ENCODE results near the gene RTP3.

DNA sequence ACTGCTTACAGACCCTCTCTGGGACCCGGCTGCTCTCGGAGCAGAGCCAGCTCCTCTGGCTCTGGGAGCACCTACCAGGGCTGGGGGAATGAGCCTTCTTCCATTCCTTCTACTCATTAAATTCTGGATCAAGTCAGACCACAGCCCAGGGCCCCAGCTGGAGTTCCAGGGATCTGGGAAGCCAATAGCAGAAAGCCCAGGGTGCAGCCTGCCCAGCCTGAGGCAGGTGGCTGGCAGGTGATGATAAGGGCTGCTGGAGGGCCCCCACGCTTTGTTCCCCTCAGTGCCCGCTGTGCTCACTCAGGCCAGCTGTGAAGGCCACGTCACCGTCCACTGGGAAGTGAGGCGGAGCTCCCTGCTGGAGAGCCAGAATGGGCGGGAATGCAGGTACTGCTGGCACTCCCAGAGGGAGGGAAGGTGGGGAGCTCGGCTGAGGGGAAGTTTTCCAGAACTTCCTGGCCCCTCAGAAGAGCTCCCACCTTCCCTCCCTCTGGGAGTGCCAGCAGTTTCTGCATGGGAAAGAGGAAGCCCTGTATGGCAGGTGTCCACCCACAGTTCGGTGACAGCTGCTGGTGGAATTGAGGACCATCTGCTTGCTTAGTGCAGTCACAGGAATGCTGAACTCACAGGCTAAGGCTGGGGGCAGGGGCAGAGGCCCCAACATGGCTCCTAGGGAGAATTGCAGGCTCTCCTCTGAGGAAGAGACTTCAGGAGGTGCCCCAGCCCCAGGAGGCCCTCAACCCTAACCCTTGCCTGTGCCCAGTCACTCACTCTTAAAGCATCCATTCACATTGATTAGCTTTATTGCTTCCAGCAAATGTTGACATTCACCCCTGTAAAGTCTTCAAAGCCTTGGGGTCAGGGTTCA, 12.6 kb upstream of the RTP3 start:
- TF ChIP-seq POLR2A (IDR thresholded peaks at IDR 0.05; ENCODE audit: low read depth, low read length), result no peak
- TF ChIP-seq, protein P1, sequence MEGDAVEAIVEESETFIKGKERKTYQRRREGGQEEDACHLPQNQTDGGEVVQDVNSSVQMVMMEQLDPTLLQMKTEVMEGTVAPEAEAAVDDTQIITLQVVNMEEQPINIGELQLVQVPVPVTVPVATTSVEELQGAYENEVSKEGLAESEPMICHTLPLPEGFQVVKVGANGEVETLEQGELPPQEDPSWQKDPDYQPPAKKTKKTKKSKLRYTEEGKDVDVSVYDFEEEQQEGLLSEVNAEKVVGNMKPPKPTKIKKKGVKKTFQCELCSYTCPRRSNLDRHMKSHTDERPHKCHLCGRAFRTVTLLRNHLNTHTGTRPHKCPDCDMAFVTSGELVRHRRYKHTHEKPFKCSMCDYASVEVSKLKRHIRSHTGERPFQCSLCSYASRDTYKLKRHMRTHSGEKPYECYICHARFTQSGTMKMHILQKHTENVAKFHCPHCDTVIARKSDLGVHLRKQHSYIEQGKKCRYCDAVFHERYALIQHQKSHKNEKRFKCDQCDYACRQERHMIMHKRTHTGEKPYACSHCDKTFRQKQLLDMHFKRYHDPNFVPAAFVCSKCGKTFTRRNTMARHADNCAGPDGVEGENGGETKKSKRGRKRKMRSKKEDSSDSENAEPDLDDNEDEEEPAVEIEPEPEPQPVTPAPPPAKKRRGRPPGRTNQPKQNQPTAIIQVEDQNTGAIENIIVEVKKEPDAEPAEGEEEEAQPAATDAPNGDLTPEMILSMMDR (conservative IDR thresholded peaks at IDR 0.05; ENCODE audit: low read depth, low read length), result no peak
- no peak for TF ChIP-seq RAD21 (IDR thresholded peaks at IDR 0.05; ENCODE audit: low read length)
- TF ChIP-seq CEBPB (IDR thresholded peaks at IDR 0.05; ENCODE audit: low read depth, low read length), result no peak
- no peak for TF ChIP-seq SMC3 (IDR thresholded peaks at IDR 0.05; ENCODE audit: low read depth, low read length)
- TF ChIP-seq FOS (IDR thresholded peaks at IDR 0.05; ENCODE audit: low read depth, low read length), result no peak
- TF ChIP-seq, protein P2, sequence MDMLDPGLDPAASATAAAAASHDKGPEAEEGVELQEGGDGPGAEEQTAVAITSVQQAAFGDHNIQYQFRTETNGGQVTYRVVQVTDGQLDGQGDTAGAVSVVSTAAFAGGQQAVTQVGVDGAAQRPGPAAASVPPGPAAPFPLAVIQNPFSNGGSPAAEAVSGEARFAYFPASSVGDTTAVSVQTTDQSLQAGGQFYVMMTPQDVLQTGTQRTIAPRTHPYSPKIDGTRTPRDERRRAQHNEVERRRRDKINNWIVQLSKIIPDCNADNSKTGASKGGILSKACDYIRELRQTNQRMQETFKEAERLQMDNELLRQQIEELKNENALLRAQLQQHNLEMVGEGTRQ (IDR thresholded peaks at IDR 0.05; ENCODE audit: low read depth, low read length), result no peak
- no peak for TF ChIP-seq BHLHE40 (IDR thresholded peaks at IDR 0.05; ENCODE audit: low read depth, low read length)
- TF ChIP-seq, protein P3, sequence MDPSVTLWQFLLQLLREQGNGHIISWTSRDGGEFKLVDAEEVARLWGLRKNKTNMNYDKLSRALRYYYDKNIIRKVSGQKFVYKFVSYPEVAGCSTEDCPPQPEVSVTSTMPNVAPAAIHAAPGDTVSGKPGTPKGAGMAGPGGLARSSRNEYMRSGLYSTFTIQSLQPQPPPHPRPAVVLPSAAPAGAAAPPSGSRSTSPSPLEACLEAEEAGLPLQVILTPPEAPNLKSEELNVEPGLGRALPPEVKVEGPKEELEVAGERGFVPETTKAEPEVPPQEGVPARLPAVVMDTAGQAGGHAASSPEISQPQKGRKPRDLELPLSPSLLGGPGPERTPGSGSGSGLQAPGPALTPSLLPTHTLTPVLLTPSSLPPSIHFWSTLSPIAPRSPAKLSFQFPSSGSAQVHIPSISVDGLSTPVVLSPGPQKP (IDR thresholded peaks at IDR 0.05; ENCODE audit: borderline replicate concordance, low read depth, low read length), result no peak
- TF ChIP-seq NFE2L2 (IDR thresholded peaks at IDR 0.05; ENCODE audit: low read depth, low read length), result no peak
- no peak for TF ChIP-seq RCOR1 (IDR thresholded peaks at IDR 0.05; ENCODE audit: insufficient replicate concordance, low read length)

Measured in IMR-90 (cell line).